Heart left ventricle (tissue), 16 donors: Measurements from ENCODE around the gene INO80C. TPM values are rescaled to one million over a fixed set of nuclear protein-coding genes. Genes with fewer than 3 reads are reported as not detected.

ENCODE experiments used
- ATAC-seq, 4 donors: fragments of 200-7000 bp; cut with Tn5 transposase; one replicate each; pipeline ENCODE4 v1.9.1; 2020 to 2022; ENCODE audit warnings: moderate library complexity in 4 of 4, mild to moderate bottlenecking in 3 of 4, moderate number of reproducible peaks in 1 of 4
- DNase-seq, 5 donors: peaks; one replicate each; pipeline ENCODE4 v3.0.0-alpha.2; 2020
- H3K27ac ChIP-seq, 12 donors: fragments of 200-600 bp; sonication (generic) in 4 of 12; one replicate each; pipeline versions ENCODE4 v1.5.0 to v1.8.0; 2016 to 2022; ENCODE audit warnings: mild to moderate bottlenecking in 2 of 12
- H3K27me3 ChIP-seq, 9 donors: fragments of 200-600 bp; sonication (generic) in 2 of 9; one replicate each; pipeline versions ENCODE4 v1.5.1 to v1.8.0; 2016 to 2022; ENCODE audit warnings: mild to moderate bottlenecking in 3 of 9
- H3K36me3 ChIP-seq, 9 donors: fragments of 200-600 bp; sonication (generic) in 2 of 9; one replicate each; pipeline versions ENCODE4 v1.5.0 to v1.8.0; 2018 to 2022; ENCODE audit warnings: mild to moderate bottlenecking in 2 of 9
- H3K4me1 ChIP-seq, 12 donors: fragments of 200-600 bp; sonication (generic) in 4 of 12; one replicate each; pipeline versions ENCODE4 v1.5.0 to v1.8.0; 2016 to 2022; ENCODE audit warnings: mild to moderate bottlenecking in 3 of 12
- H3K4me3 ChIP-seq, 12 donors: fragments of 200-600 bp; sonication (generic) in 4 of 12; one replicate each; pipeline versions ENCODE4 v1.5.0 to v1.8.0; 2017 to 2022; ENCODE audit warnings: mild to moderate bottlenecking in 9 of 12, moderate library complexity in 4 of 12
- H3K9me3 ChIP-seq, 12 donors: fragments of 200-600 bp; sonication (generic) in 4 of 12; one replicate each; pipeline versions ENCODE4 v1.5.0 to v1.8.0; 2016 to 2022; ENCODE audit warnings: mild to moderate bottlenecking in 1 of 12
- POLR2A ChIP-seq, 2 donors: fragments of 450-650 bp; IDR thresholded peaks; one replicate each; pipeline ENCODE4 v1.6.1; 2017; ENCODE audit warnings: antibody characterized with exemption in 2 of 2, mild to moderate bottlenecking in 2 of 2, moderate library complexity in 2 of 2
- WGBS, 4 donors: extraction: QIAGEN DNeasy Blood & Tissue Kit in 2 of 4; methylation state at CpG; one replicate each; pipeline versions ENCODE4 v1.1.5 to v1.1.7; 2013 to 2018; 5-methylcytosine and 5-hydroxymethylcytosine counted together
- intact Hi-C, 10 donors: fragments of 100-400 bp; cut with DNase I; formaldehyde crosslinking; loops; one replicate each; pipeline versions ENCODE4 v1.11.1 to v1.14.2; 2022
- polyA plus RNA-seq, 2 donors: library from polyadenylated mRNA; stranded (reverse); fragments of 200-250 nt; gene quantifications; one replicate each; pipeline ENCODE4 v1.2.3, GENCODE V29; 2013
- total RNA-seq, 9 donors: library from RNA; depleted of rRNA in 2 of 9; stranded (reverse); fragments of >200 nt in 2 of 9; fragmentation: NEBNext Ultra II Directional in 3 of 9; extraction: Animal tissue kit (Norgen Biotek cat#: 25700) in 3 of 9; gene quantifications; one replicate each; pipeline versions ENCODE4 v1.1.0 to v1.2.4, GENCODE V29; 2016 to 2023
- TF ChIP-seq, protein P1 (sequence below), 12 donors: fragments of 200-600 bp; sonication (generic) in 4 of 12; IDR thresholded peaks; one replicate each; pipeline versions ENCODE4 v1.5.0 to v1.8.0; 2018 to 2022; ENCODE audit warnings: antibody characterized with exemption in 12 of 12, mild to moderate bottlenecking in 5 of 12
- donor health status: ischemic (EF 13 %, LVEDD 7.1; RV severe dilation, severe dysfunction).
- donor health status: healthy with polysubstance abuse.
- donor health status: DM: no; HTN: yes; CAD: no.
- donor health status: DM: no; HTN: no; CAD: no.
- donor health status: ischemic (EF 25% LVEDD 6.9; RV normal size, moderate dysfunction).
- donor health status: ischemic (EF 25% LVEDD 5.7; RV mildly dilated, moderate dysfunction).
- donor health status: healthy.
- donor health status: DM: yes; HTN: yes; CAD: no.
- donor health status: ischemic (EF 35%, LVEDD 5.7; RV mildly dilated, moderate dysfunction).
- donor health status: nonischemic (EF 11% LVEDD 7.7; RV severe dilation, severe dysfunction).
- donor health status: DM: yes; HTN: yes; CAD: no.
- donor health status: PGD.
- donor health status: ischemic (EF 29% LVEDD 5.4; RV normal size, mild dysfunction).
- donor health status: nonischemic (EF 23%, LVEDD 6.1; RV moderate dilation, normal function).

INO80C gene
- total and polyA plus RNA-seq, 11 donors: 5.6 to 29.0 (median 22.3) TPM

DNA sequence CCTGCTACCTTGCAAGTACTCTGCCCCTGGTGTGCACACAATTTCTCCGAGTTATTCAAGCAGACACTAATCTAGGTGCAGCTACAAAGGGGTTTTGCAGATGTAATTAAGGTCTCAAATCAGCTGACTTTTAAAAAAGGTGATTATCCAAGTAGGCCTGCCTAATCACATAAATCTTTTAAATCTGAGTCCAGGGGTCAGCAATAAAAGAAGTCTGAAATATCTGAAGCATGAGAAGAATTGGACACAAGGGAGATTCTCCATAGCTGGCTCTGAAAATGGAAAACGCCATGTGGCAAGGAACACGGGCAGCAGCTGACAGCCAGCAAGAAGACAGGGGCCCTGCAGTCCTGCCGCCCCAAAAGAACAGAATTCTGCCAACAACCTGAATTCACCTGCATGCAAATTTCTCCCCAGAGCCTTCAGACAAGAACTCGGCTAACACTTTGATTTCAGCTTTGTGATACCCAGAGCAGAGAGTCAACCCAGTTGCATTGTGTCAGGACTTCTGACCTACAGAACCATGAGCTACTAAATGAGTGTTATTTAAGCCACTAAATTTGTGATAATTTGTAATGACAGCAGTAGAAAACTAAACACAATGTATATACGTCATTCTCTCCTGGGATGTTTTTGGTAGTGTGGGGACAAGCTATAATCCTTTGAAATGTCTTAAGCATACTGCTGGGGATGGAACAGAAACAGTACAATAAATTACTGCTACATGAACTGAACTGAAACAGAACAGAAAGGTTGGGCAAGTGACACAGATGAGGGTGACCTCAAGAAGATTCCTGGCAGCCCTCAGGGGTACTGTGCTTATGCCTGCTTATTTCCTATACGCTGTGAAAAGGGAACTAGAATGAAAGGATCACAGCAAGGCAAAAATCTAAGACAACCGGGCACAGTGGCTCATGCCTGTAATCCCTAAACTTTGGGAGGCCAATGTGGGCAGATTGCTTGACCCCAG lies 3.2 kb downstream of the INO80C start:
- TF ChIP-seq, protein P1, sequence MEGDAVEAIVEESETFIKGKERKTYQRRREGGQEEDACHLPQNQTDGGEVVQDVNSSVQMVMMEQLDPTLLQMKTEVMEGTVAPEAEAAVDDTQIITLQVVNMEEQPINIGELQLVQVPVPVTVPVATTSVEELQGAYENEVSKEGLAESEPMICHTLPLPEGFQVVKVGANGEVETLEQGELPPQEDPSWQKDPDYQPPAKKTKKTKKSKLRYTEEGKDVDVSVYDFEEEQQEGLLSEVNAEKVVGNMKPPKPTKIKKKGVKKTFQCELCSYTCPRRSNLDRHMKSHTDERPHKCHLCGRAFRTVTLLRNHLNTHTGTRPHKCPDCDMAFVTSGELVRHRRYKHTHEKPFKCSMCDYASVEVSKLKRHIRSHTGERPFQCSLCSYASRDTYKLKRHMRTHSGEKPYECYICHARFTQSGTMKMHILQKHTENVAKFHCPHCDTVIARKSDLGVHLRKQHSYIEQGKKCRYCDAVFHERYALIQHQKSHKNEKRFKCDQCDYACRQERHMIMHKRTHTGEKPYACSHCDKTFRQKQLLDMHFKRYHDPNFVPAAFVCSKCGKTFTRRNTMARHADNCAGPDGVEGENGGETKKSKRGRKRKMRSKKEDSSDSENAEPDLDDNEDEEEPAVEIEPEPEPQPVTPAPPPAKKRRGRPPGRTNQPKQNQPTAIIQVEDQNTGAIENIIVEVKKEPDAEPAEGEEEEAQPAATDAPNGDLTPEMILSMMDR (IDR thresholded peaks at IDR 0.05): no peak
- TF ChIP-seq POLR2A (IDR thresholded peaks at IDR 0.05): no peak
- no peaks in the 10 kb centered on the region for H3K27me3 ChIP-seq
- peaks cover 0 to 48% (median 28%) of the 10 kb centered on the region in 12 donors for H3K4me1 ChIP-seq
- no peak for DNase-seq
- WGBS, 4 donors: 70 to 91% (median 86%) methylated on average over 7 to 8 of the region's 8 CpGs
- intact Hi-C loops: loop anchor here in 6 of 10 donors (5.0 to 10.0 kb wide), 6 partner anchors 32 to 230 kb away; no protein-coding TSS in a partner anchor
- ATAC-seq: no peak
- H3K9me3 ChIP-seq: no peaks in the 10 kb centered on the region
- no peaks in the 10 kb centered on the region for H3K36me3 ChIP-seq
- no peak overlapping the region for H3K4me3 ChIP-seq
- H3K27ac ChIP-seq: no peak overlapping the region

DNA sequence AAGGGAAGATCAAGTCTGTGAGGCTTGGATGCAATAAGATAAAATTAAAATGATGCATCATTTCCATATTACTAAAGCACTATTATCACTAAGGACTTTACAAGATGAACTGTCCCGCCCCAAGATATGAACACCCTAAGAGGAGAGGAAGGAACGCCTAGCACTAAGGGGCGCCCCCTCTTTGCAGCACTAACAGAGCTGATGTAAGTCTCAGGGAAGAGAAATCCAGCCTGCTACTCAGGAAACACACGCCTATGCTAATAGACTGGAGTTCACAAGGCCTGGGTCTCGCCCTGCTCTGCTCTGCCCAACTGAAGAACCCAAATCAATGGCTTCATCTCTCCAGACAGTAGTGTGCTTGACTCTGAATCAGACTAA lies 6.1 kb downstream of the INO80C start:
- peak overlapping the region in 5 of 12 donors; percentile 27 to 56 (median 48) for H3K27ac ChIP-seq
- ATAC-seq: peak; percentile 48 to 83 (median 58)
- intact Hi-C loops: loop anchor here in 2 of 10 donors (5.0 to 10.0 kb wide), 3 partner anchors 83 to 227 kb away; no protein-coding TSS in a partner anchor

DNA sequence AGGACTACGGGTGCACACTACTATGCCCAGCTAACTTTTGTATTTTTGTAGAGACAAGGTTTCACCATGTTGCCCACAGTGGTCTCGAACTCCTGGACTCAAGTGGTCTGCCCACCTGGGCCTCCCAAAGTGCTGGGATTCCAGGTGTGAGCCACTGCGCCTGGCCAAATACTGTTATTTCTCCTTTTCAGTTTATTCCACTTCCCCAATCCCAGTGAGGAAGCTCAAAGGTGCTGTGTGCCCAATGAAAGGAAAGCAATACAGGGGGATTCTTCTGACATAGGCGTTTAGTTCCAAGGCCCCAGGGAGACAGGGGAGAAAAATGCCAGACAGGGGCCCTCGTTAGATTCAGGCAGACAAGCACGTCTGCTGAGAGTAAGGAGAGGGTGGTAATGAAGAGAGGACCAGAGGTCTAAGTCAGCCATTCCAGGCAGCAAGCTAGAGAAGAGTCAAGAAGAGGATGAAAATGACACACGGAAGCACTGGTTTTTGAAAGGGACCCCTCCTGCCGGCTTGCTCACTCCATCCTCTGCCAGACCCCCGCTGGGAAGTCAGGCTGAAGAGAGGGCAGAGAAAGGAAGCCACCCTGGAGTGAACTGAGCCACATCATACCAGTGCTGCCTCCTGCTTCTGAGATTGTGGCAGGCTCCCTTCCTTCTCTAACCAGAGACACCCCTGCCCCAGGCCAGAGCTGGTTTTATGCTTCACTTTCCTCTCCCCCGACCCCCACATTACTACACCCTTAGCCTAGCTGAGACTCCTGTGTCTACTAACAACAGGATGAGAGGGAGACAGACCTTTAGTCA lies 6.7 kb downstream of the INO80C start:
- DNase-seq: no peak
- Histone ChIP-seq H3K27ac (peak overlapping the region in 6 of 12 donors; percentile 39 to 60 (median 54)), H3K4me3 (no peak overlapping the region), H3K4me1 (peaks cover 0 to 37% (median 18%) of the 10 kb centered on the region in 12 donors), H3K27me3 (no peaks in the 10 kb centered on the region), H3K9me3 (no peaks in the 10 kb centered on the region), H3K36me3 (no peaks in the 10 kb centered on the region)
- WGBS, 4 donors: 63 to 70% (median 66%) methylated on average over 10 of the region's 10 CpGs
- TF ChIP-seq, protein P1 (IDR thresholded peaks at IDR 0.05): no peak
- TF ChIP-seq POLR2A (IDR thresholded peaks at IDR 0.05): no peak
- ATAC-seq: peak in 3 of 4 donors; percentile 13 to 20 (median 17)
- intact Hi-C loops: loop anchor here in 2 of 10 donors (5.0 to 10.0 kb wide), 3 partner anchors 84 to 226 kb away; no protein-coding TSS in a partner anchor

More for the DNA sequence above, 6.1 kb downstream of the INO80C start:
- TF ChIP-seq, protein P1 (IDR thresholded peaks at IDR 0.05): no peak
- no peak for TF ChIP-seq POLR2A (IDR thresholded peaks at IDR 0.05)
- H3K9me3 ChIP-seq: no peaks in the 10 kb centered on the region
- H3K4me3 ChIP-seq: no peak overlapping the region
- no peaks in the 10 kb centered on the region for H3K36me3 ChIP-seq
- no peaks in the 10 kb centered on the region for H3K27me3 ChIP-seq
- WGBS, 4 donors: 64 to 75% (median 68%) methylated on average over 5 of the region's 5 CpGs
- H3K4me1 ChIP-seq: peaks cover 0 to 43% (median 22%) of the 10 kb centered on the region in 12 donors
- DNase-seq: no peak
